HUES6 (cell line): Measurements from ENCODE around the gene EMC1.
"Not testable (repeated sequence)": the region's sequence is repeated elsewhere in the genome, so short reads cannot be mapped to it uniquely, and the experiment has no call there.

ENCODE experiments used
- H3K27ac ChIP-seq: 2 replicates; pipeline ENCODE4 v1.7.0; 2013; ENCODE audit warnings: low read depth, mild to moderate bottlenecking, low read length, inconsistent platforms
- H3K27me3 ChIP-seq: 2 replicates; pipeline ENCODE4 v1.6.1; 2013; ENCODE audit warnings: low read length; ENCODE audit not compliant: control insufficient read depth, insufficient read depth
- H3K36me3 ChIP-seq: 2 replicates; pipeline ENCODE4 v1.6.1; 2013; ENCODE audit warnings: low read length; ENCODE audit not compliant: control insufficient read depth, insufficient read depth
- H3K4me1 ChIP-seq: 2 replicates; pipeline ENCODE4 v1.6.1; 2013; ENCODE audit warnings: low read length; ENCODE audit not compliant: control insufficient read depth, insufficient read depth
- H3K4me3 ChIP-seq: 2 replicates; pipeline ENCODE4 v1.5.1; 2013; ENCODE audit warnings: low read depth, low read length
- H3K9ac ChIP-seq: one replicate; pipeline ENCODE4 v1.6.1; 2013; ENCODE audit warnings: mild to moderate bottlenecking, low read length
- H3K9me3 ChIP-seq: 2 replicates; pipeline ENCODE4 v1.6.1; 2013; ENCODE audit warnings: low read depth, low read length; ENCODE audit not compliant: control insufficient read depth, insufficient read depth

EMC1 gene

DNA sequence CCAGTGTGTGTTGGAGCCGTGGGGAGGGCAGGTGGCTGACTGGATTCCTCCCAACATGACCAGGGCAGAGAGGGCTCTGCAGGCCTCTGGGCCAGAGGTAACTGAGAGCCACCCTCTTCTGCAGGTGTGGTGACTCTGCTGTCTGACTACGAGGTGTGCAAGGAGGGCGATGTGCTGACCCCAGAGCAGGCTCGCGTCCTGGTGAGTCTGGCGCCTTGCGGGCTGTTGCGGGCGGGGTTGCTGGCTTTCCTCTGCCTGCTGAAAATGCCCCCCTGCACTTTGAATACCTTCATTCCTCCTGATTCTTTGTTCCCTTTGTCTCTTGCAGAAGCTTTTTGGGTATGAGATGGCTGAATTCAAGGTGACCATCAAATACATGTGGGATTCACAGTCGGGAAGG lies 7.0 kb upstream of the EMC1 start:
- peaks cover 1% of the 10 kb centered on the region for H3K4me1 ChIP-seq
- no peak overlapping the region for H3K27ac ChIP-seq
- no peak overlapping the region for H3K9ac ChIP-seq
- peaks cover 73% of the 10 kb centered on the region for H3K36me3 ChIP-seq
- H3K4me3 ChIP-seq, result no peak overlapping the region
- H3K27me3 ChIP-seq, result no peaks in the 10 kb centered on the region
- no peaks in the 10 kb centered on the region for H3K9me3 ChIP-seq

DNA sequence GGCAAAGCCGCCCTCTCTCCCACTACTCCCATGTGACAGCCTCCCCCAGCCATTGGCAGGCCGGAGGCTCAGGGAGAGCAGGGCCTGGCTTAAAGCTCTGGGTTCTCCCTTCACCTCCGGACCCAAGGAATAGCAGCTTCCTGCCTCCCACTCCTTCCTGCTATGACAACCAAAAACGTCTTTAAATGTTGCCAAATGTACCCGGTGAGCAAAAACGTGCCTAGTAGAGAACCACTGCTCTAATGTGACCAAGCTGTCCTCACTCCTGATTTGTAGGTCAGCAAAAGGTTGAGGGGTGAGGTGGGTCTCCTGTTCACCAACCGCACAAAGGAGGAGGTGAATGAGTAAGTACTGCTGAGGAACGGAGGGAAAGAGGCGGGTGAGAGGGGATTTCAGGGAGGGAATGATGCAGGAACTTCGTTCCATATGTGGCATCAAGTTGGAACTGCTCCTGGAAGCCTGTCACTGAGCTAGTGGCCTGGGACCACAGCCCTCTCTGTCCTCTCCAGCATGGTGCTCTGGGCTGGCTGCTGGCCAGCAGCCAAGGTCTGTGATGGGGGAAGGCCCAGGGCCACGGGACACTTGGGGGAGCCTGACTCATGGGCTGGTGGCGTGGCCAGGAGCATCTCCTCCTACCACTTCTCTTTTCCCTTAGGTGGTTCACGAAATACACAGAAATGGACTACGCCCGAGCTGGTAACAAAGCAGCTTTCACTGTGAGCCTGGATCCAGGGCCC lies 6.0 kb upstream of the EMC1 start:
- Histone ChIP-seq H3K36me3 (peaks cover 76% of the 10 kb centered on the region), H3K4me1 (peaks cover 8% of the 10 kb centered on the region), H3K4me3 (no peak overlapping the region), H3K27me3 (no peaks in the 10 kb centered on the region), H3K9me3 (no peaks in the 10 kb centered on the region), H3K27ac (no peak overlapping the region), H3K9ac (no peak overlapping the region)

DNA sequence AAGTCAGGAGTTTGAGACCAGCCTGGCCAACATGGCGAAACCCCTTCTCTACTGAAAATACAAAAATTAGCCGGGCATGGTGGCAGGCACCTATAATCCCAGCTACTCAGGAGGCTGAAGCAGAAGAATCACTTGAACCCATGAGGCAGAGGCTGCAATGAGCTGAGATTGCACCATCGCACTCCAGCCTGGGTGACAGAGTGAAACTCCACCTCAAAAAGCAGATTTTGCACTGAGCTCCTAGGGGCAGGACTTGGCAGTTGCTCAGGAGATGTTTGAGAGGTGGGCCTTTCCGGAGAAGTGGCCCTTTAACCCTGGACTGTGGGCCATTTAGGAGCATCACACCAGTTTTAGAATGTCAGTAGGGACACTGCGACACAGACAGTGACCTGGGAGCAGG lies 5.0 kb upstream of the EMC1 start:
- H3K9me3 ChIP-seq, H3K4me1 ChIP-seq, H3K27ac ChIP-seq, H3K27me3 ChIP-seq, H3K9ac ChIP-seq, H3K4me3 ChIP-seq: not testable (repeated sequence)
- H3K36me3 ChIP-seq, result peaks cover 76% of the 10 kb centered on the region

DNA sequence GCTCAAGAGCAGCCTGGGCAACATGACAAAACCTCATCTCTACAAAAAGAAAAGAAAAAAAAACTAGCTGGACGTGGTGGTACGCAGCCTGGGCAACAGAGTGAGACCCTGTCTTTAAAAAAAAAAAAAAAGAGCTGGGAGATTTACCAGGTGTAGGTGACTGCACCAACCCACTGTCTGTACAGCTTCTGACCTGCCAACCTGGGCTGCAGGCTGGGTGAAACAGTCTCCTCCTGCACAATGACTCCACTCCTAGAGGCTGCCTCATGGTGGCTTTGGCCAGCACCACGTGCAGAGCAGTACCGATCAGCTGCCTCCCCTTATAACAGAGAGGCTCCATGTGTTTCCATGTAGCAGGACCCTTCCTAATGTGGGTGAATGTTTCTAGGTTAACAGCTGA lies 4.0 kb upstream of the EMC1 start:
- H3K36me3 ChIP-seq, result peaks cover 68% of the 10 kb centered on the region

DNA sequence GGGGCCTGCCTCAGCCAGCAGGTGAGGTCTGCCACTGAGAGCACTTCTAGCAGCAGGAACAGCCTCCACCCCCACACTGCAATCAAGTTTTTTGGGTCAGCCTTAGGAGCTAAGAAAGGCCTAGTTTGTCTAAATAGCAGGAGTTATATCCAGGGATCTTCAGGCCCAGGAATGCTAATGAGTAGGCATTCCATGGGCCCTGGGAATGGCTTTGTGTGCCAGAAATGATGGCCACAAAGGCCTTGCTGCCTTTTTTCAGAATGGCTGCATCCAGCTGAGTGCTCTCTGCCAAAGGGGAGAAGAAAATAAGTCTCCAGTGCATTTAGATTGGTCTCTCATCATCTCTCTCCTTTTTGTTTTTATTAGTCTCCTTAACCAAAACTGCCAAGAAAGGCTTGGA lies 3.1 kb upstream of the EMC1 start:
- Histone ChIP-seq H3K4me3 (no peak overlapping the region), H3K9ac (peak overlapping the region; percentile 24), H3K27me3 (no peaks in the 10 kb centered on the region), H3K4me1 (peaks cover 14% of the 10 kb centered on the region), H3K27ac (no peak overlapping the region), H3K36me3 (peaks cover 59% of the 10 kb centered on the region), H3K9me3 (no peaks in the 10 kb centered on the region)

More for the DNA sequence above, 4.0 kb upstream of the EMC1 start:
- Histone ChIP-seq H3K27ac (no peak overlapping the region), H3K27me3 (no peaks in the 10 kb centered on the region), H3K4me3 (no peak overlapping the region), H3K4me1 (peaks cover 12% of the 10 kb centered on the region), H3K9ac (no peak overlapping the region), H3K9me3 (no peaks in the 10 kb centered on the region)

DNA sequence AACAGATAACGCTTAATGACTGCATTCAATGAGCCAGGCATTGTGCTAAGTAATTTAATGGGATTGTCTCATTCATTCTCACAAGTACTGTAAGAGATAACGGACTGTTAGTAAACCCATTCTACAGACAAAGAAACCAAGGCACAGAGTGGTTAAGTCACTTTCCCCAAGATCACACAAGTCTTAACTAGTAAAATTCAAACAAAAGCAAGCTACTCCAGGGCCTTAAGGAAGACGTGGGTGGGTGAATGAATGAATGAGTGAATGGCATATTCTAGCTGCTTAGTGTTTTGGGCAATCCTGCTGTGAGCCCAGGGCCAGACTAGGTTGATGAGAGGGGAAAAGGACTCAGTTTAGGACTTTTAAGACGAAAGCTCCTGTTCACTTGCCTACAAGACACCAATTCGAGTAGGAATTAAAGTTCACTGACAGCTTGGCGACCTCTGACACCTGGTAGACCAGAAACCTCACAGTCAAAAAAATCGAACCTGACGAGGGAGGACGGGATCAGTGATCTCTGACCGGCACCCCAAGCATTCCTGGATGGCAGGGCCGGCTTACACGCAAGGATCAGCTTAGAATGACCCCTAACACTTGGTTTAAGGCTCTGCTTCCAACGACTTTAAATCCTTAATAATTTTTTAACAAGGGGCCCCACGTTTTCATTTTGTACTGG lies 557 bp downstream of the EMC1 start:
- Histone ChIP-seq H3K4me3 (peak overlapping the region; percentile 99), H3K27ac (peak overlapping the region; percentile 98), H3K27me3 (no peaks in the 10 kb centered on the region), H3K9me3 (no peaks in the 10 kb centered on the region), H3K4me1 (peaks cover 14% of the 10 kb centered on the region), H3K9ac (peak overlapping the region; percentile 99), H3K36me3 (peaks cover 26% of the 10 kb centered on the region)

DNA sequence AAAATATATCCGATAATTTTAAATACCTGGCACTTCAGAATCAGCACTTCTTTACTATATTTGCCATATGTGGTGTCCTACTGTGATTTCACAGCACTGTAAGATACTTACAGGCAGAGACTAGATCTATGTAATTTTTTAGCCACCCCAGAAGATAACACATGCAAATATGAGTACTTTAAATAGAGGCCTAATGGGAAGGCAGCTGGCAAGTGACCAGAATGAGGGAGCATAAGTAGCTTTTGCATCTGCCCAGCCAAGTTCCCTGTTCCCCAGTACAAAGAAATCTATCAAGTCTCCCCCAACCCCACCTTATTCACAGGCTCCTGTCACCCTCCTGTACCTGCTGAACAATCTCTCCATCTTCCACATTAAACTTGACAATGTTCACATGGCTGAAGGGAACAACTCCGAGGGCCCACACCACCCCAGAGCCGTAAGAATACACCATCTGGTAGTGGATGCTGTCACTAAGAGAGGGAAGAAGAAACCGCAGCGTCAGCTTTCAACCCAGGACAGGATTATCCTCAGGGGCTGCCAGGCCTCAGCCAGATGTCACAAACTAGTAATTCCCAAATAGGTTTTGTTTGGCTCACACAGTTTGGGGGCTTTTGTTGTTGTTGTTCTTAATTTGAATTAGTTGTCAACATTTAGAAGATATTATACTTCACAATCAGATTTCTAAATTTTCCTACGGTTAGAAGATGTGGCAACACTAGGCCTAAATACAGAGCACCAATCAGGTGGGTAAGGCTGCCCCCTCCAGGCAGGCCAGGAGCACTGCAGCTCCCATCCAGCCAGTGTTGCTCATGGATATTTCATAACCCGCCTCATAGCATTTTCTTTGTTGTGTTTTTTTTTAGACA lies 10.4 kb downstream of the EMC1 start:
- H3K36me3 ChIP-seq, result peaks cover 87% of the 10 kb centered on the region
- no peaks in the 10 kb centered on the region for H3K27me3 ChIP-seq
- H3K27ac ChIP-seq, result no peak overlapping the region
- no peaks in the 10 kb centered on the region for H3K4me1 ChIP-seq
- no peaks in the 10 kb centered on the region for H3K9me3 ChIP-seq
- no peak overlapping the region for H3K4me3 ChIP-seq
- H3K9ac ChIP-seq, result no peak overlapping the region

DNA sequence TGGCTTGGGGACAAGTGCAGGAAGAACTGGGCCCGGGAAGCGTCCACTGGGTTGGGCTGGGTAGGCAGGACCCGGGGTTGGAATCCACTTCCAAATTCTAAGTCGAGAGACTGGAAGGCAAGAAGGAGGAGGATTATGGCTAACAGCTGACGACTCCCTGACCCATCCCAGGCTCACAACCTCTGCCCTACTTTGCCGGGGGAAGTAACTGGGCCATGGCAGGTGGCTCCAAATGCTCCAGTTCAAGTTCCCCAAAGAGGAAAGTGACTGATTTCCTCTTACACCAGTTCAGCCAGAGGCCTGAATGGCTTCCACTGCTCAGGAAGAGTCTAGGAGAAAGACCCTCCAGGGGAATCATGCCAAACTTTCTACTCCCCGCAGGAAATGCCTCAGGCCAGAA lies 11.4 kb downstream of the EMC1 start:
- Histone ChIP-seq H3K27me3 (no peaks in the 10 kb centered on the region), H3K36me3 (peaks cover 91% of the 10 kb centered on the region), H3K9ac (no peak overlapping the region), H3K4me1 (no peaks in the 10 kb centered on the region), H3K4me3 (no peak overlapping the region), H3K9me3 (no peaks in the 10 kb centered on the region), H3K27ac (no peak overlapping the region)

DNA sequence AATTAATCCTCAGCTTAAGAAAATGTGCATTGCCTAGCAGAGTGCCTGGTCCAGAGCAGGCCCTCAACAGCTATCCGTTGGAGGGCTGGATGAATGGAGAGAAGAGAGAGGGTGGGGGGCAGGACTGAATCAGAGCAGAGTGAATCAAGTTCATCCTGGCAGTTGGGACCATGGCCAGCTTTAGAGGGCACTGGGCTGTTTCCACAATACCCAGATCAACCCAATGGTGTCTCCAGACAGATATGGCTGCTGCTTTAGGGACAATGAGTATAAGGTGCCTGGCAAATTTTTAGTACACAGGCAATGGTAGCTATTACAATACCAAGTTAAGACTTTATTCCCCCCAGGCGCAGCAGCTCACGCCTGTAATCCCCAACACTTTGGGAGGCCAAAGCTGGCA lies 17.1 kb downstream of the EMC1 start:
- H3K4me1 ChIP-seq, result no peaks in the 10 kb centered on the region
- H3K36me3 ChIP-seq, result peaks cover 91% of the 10 kb centered on the region
- no peaks in the 10 kb centered on the region for H3K27me3 ChIP-seq
- no peak overlapping the region for H3K27ac ChIP-seq
- no peak overlapping the region for H3K9ac ChIP-seq
- H3K9me3 ChIP-seq, result no peaks in the 10 kb centered on the region
- H3K4me3 ChIP-seq, result no peak overlapping the region

DNA sequence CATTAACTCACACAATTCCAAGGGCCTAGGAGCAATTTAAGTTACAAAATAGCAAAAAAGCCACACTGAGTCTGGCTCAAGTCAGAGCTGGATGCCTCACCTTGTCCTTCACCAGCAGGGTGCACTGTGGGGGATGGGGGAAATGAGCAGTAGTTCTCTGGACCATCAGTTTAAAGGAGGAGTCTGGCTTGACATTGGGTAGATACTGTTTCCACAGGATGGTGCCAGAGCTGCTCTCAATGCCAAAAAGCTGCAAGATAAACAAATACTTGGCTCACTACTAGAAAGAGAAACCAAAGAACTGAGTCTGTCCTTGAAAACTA lies 18.8 kb downstream of the EMC1 start:
- Histone ChIP-seq H3K27ac (no peak overlapping the region), H3K4me3 (no peak overlapping the region), H3K4me1 (no peaks in the 10 kb centered on the region), H3K9me3 (no peaks in the 10 kb centered on the region), H3K27me3 (no peaks in the 10 kb centered on the region), H3K9ac (no peak overlapping the region), H3K36me3 (peaks cover 88% of the 10 kb centered on the region)
